OCI-LY3 (cell line): ENCODE results near the gene PIGC.

Experiments used
- H2AFZ ChIP-seq: fragments of 200-600, 300-600 bp; shearing (Covaris generic); 2 replicates; pipeline ENCODE4 v1.6.0; 2014; ENCODE audit warnings: antibody characterized with exemption, low read depth, low read length
- H3K27ac ChIP-seq: fragments of 200-600, 300-600 bp; sonication (generic); 2 replicates; pipeline ENCODE4 v1.5.1; 2014; ENCODE audit warnings: mild to moderate bottlenecking, low read length, moderate library complexity, mixed read lengths
- H3K27me3 ChIP-seq: fragments of 200-600, 300-600 bp; sonication (generic); 2 replicates; pipeline ENCODE4 v1.6.1; 2014; ENCODE audit warnings: low read depth, low read length, mixed read lengths
- H3K36me3 ChIP-seq: fragments of 200-600, 300-600 bp; sonication (generic); replicated peaks from 2 replicates; pipeline ENCODE3; 2014; ENCODE audit warnings: low read depth, low read length, mixed read lengths
- H3K4me1 ChIP-seq: fragments of 300-600, 200-600 bp; sonication (generic); 2 replicates; pipeline ENCODE4 v1.6.1; 2014; ENCODE audit warnings: low read length, mixed read lengths
- H3K4me2 ChIP-seq: fragments of 200-600, 300-600 bp; sonication (generic); 2 replicates; pipeline ENCODE4 v1.6.1; 2014; ENCODE audit warnings: low read length, mixed read lengths
- H3K4me3 ChIP-seq: fragments of 300-600, 200-600 bp; sonication (generic); 2 replicates; pipeline ENCODE4 v1.5.1; 2014; ENCODE audit warnings: antibody characterized with exemption, mild to moderate bottlenecking, low read length, moderate library complexity
- H3K79me2 ChIP-seq: fragments of 300-600, 200-600 bp; shearing (Covaris generic); 2 replicates; pipeline ENCODE4 v1.6.1; 2014; ENCODE audit warnings: mild to moderate bottlenecking, low read length, mixed read lengths
- H3K9ac ChIP-seq: fragments of 300-600, 200-600 bp; shearing (Covaris generic); 2 replicates; pipeline ENCODE4 v1.6.0; 2014; ENCODE audit warnings: mild to moderate bottlenecking, low read length, moderate library complexity
- H3K9me3 ChIP-seq: fragments of 200-600, 300-600 bp; shearing (Covaris generic); 2 replicates; pipeline ENCODE4 v1.6.1; 2014; ENCODE audit warnings: low read length, mixed read lengths; ENCODE audit not compliant: insufficient read depth
- H4K20me1 ChIP-seq: fragments of 200-600, 300-600 bp; sonication (generic); 2 replicates; pipeline ENCODE4 v1.6.1; 2016; ENCODE audit warnings: low read length, mixed read lengths; ENCODE audit not compliant: insufficient read depth
- EZH2phosphoT487 ChIP-seq: fragments of 200-600 bp; shearing (Covaris generic); IDR thresholded peaks from 2 replicates; pipeline ENCODE4 v1.6.1; 2018; ENCODE audit warnings: antibody characterized with exemption, mixed run types, low read depth
- TF ChIP-seq, protein P1 (sequence below): fragments of 200-600, 300-600 bp; sonication (generic); IDR thresholded peaks from 2 replicates; pipeline ENCODE4 v1.5.1; 2014; ENCODE audit warnings: antibody characterized with exemption, low read length, low read depth

PIGC gene

DNA sequence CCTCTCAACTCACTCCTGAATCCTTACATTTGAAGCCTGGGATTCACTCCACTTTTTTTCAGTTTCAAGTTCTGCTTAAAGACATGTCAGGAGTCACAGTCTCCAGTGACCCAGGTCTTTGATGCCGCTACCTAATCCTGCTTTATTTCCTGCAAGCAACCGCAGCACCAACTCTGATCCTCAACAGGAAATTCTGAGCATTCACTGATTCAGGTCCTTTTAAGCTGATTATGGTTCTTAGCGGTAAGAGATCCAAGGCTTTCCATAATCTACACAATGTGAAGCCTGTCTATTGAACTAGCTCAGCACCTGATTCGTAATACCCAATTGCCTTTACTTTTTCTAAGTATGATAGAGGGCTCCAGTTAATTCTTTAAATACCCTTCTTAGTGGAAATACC, 43.7 kb upstream of the PIGC start:
- no peaks in the 10 kb centered on the region for H3K36me3 ChIP-seq
- no peaks in the 10 kb centered on the region for H4K20me1 ChIP-seq
- H3K79me2 ChIP-seq, result no peaks in the 10 kb centered on the region
- H3K9ac ChIP-seq, result no peak overlapping the region
- H3K27me3 ChIP-seq, result peaks cover 68% of the 10 kb centered on the region
- H3K27ac ChIP-seq, result no peak overlapping the region
- H3K4me1 ChIP-seq, result no peaks in the 10 kb centered on the region
- no peaks in the 10 kb centered on the region for H3K9me3 ChIP-seq
- TF ChIP-seq, protein P1, sequence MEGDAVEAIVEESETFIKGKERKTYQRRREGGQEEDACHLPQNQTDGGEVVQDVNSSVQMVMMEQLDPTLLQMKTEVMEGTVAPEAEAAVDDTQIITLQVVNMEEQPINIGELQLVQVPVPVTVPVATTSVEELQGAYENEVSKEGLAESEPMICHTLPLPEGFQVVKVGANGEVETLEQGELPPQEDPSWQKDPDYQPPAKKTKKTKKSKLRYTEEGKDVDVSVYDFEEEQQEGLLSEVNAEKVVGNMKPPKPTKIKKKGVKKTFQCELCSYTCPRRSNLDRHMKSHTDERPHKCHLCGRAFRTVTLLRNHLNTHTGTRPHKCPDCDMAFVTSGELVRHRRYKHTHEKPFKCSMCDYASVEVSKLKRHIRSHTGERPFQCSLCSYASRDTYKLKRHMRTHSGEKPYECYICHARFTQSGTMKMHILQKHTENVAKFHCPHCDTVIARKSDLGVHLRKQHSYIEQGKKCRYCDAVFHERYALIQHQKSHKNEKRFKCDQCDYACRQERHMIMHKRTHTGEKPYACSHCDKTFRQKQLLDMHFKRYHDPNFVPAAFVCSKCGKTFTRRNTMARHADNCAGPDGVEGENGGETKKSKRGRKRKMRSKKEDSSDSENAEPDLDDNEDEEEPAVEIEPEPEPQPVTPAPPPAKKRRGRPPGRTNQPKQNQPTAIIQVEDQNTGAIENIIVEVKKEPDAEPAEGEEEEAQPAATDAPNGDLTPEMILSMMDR, result no peak
- no peak for TF ChIP-seq EZH2phosphoT487
- no peak overlapping the region for H2AFZ ChIP-seq
- H3K4me3 ChIP-seq, result no peak overlapping the region
- no peak overlapping the region for H3K4me2 ChIP-seq

DNA sequence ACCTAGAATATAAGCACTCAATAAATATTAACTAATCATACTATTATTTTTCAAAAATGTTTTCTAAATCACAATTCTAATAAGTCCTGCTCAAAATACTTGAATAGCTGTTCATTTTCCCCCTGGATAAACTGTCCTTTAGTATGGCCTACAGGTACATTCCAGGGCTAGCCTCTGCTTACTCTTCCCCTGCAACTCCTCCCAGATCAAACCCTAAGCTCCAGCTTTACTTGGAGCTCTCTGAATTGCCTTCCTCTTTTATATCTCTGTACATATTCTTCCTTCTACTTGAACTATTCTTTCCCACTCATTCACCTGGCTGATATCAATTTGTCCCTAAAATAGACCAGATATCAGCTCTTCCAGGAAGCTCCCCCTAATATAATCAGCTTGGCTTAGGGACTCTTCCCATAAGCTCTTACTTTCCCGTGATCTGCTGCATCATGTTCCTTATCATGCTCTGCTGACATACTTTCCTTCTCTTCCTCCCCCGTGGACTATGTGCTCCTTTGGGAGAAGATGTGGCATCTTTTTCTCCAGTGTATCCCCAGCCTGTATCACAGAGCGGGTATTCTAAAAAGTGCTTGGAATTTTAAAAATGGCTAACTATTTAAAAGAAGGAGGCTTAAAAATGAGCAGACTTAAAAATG, 43.1 kb upstream of the PIGC start:
- Histone ChIP-seq H3K9me3 (no peaks in the 10 kb centered on the region), H3K9ac (no peak overlapping the region), H4K20me1 (no peaks in the 10 kb centered on the region), H3K79me2 (no peaks in the 10 kb centered on the region), H3K36me3 (no peaks in the 10 kb centered on the region), H3K27ac (no peak overlapping the region), H3K27me3 (peaks cover 63% of the 10 kb centered on the region), H2AFZ (no peak overlapping the region), H3K4me2 (no peak overlapping the region), H3K4me1 (peaks cover 4% of the 10 kb centered on the region), H3K4me3 (no peak overlapping the region)
- TF ChIP-seq, protein P1, result no peak
- TF ChIP-seq EZH2phosphoT487, result no peak

DNA sequence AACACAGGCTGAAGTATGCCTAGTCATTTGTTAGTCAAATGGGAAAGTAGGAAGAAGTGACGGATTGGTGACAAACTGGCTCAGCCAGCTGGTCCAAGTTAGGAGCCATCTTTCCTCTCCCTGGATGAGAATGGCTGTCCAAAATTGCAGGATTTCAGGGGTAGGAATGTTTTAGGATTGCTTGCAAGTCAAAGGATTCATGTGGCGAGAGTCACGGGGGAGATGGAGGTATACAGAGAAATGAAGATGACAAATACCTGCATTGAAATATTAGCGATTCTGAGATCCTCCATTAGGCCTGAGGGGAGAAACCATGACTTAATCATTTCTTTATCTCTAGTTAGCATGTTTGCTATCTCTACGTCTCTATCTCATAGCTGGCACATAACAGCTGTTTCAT, 41.8 kb upstream of the PIGC start:
- H3K27me3 ChIP-seq, result peaks cover 62% of the 10 kb centered on the region
- H3K36me3 ChIP-seq, result no peaks in the 10 kb centered on the region
- no peak overlapping the region for H2AFZ ChIP-seq
- no peak overlapping the region for H3K4me2 ChIP-seq
- H3K27ac ChIP-seq, result no peak overlapping the region
- H3K9me3 ChIP-seq, result no peaks in the 10 kb centered on the region
- H4K20me1 ChIP-seq, result no peaks in the 10 kb centered on the region
- TF ChIP-seq, protein P1, result no peak
- TF ChIP-seq EZH2phosphoT487, result no peak
- no peak overlapping the region for H3K4me3 ChIP-seq
- H3K9ac ChIP-seq, result no peak overlapping the region
- H3K79me2 ChIP-seq, result no peaks in the 10 kb centered on the region
- peaks cover 5% of the 10 kb centered on the region for H3K4me1 ChIP-seq

DNA sequence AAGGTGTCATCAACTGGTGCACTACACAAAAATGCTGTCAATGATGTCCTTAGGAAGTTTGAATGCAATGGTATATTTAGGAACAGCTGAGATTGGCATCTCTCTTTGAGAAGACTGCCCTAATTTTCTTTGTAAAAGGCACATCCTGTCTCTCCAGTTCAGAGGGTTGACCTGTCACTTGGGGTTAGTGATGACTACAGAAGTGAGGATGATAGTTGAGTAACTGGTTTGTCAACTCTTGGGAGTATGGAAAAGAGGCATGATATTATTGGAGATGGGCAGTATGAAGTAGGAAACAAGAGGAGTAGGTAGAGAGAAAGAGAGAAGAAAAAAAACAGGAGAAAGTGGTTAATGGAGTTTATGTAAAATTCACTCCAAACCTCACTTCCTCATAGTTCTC, 40.4 kb upstream of the PIGC start:
- no peak overlapping the region for H2AFZ ChIP-seq
- no peak overlapping the region for H3K4me2 ChIP-seq
- H3K9me3 ChIP-seq, result no peaks in the 10 kb centered on the region

More for the DNA sequence above, 40.4 kb upstream of the PIGC start:
- H3K4me3 ChIP-seq, result no peak overlapping the region
- H4K20me1 ChIP-seq, result no peaks in the 10 kb centered on the region
- TF ChIP-seq, protein P1, result no peak
- TF ChIP-seq EZH2phosphoT487, result no peak
- peaks cover 50% of the 10 kb centered on the region for H3K27me3 ChIP-seq
- peaks cover 5% of the 10 kb centered on the region for H3K4me1 ChIP-seq
- H3K9ac ChIP-seq, result no peak overlapping the region
- H3K36me3 ChIP-seq, result no peaks in the 10 kb centered on the region
- H3K79me2 ChIP-seq, result no peaks in the 10 kb centered on the region
- no peak overlapping the region for H3K27ac ChIP-seq
